Measurements from ENCODE around the gene ERICH4. TPM values are rescaled to one million over a fixed set of nuclear protein-coding genes. Genes with fewer than 3 reads are reported as not detected.

The ERICH4 gene
- total RNA-seq, 1 donor from 2014 or later: not detected

- TF ChIP-seq EZH2 (IDR thresholded peaks at IDR 0.05; ENCODE audit: insufficient read depth, low read length) (no peak), CTCF (IDR thresholded peaks at IDR 0.05; ENCODE audit: insufficient read depth, low read depth, low read length) (no peak)
- H3K4me3 ChIP-seq (ENCODE audit: insufficient read depth, low read depth, low read length): no peak overlapping the region
- H3K27ac Mint-ChIP-seq (ENCODE audit: unreplicated experiment): no peak overlapping the region
- peaks cover 6% of the 10 kb centered on the region for H3K36me3 ChIP-seq (ENCODE audit: insufficient read depth, low read length)
- no peak overlapping the region for H3K4me2 ChIP-seq (ENCODE audit: low read length)
- H2AFZ ChIP-seq (ENCODE audit: low read depth, low read length): no peak overlapping the region
- H3K9ac ChIP-seq (ENCODE audit: low read length): no peak overlapping the region
- peaks cover 8% of the 10 kb centered on the region for H3K4me1 Mint-ChIP-seq (ENCODE audit: low read depth, unreplicated experiment)
- no peak for DNase-seq (ENCODE audit: low read depth)
- H3K27me3 ChIP-seq (ENCODE audit: insufficient read depth, low read length): no peaks in the 10 kb centered on the region
- H3K27me3 Mint-ChIP-seq (ENCODE audit: low read depth, unreplicated experiment): no peaks in the 10 kb centered on the region
- H3K4me1 ChIP-seq (ENCODE audit: insufficient read depth, low read length): no peaks in the 10 kb centered on the region
- no peaks in the 10 kb centered on the region for H3K9me3 ChIP-seq (ENCODE audit: insufficient read depth, low read depth, low read length)
- no peak overlapping the region for H3K4me3 Mint-ChIP-seq (ENCODE audit: unreplicated experiment)
- no peaks in the 10 kb centered on the region for H4K20me1 ChIP-seq (ENCODE audit: insufficient read depth, low read length)
- no peaks in the 10 kb centered on the region for H3K9me3 Mint-ChIP-seq (ENCODE audit: unreplicated experiment)
- FAIRE-seq: no peak
- H3K27ac ChIP-seq (ENCODE audit: low read depth, low read length): no peak overlapping the region
- peaks cover 24% of the 10 kb centered on the region for H3K36me3 Mint-ChIP-seq (ENCODE audit: low read depth, unreplicated experiment)
- H3K79me2 ChIP-seq (ENCODE audit: insufficient read depth, low read length): no peaks in the 10 kb centered on the region
Measured at GRCh38 chr19:41414461-41414860, 28.5 kb upstream of the ERICH4 start.

GRCh38 chr19:41415154-41415571, 27.8 kb upstream of the ERICH4 start:
- TF ChIP-seq CTCF (IDR thresholded peaks at IDR 0.05; ENCODE audit: insufficient read depth, low read depth, low read length) (no peak), EZH2 (IDR thresholded peaks at IDR 0.05; ENCODE audit: insufficient read depth, low read length) (no peak)
- Mint-ChIP-seq H3K27ac (ENCODE audit: unreplicated experiment) (no peak overlapping the region), H3K27me3 (ENCODE audit: low read depth, unreplicated experiment) (no peaks in the 10 kb centered on the region), H3K4me3 (ENCODE audit: unreplicated experiment) (no peak overlapping the region), H3K9me3 (ENCODE audit: unreplicated experiment) (no peaks in the 10 kb centered on the region), H3K36me3 (ENCODE audit: low read depth, unreplicated experiment) (peaks cover 27% of the 10 kb centered on the region), H3K4me1 (ENCODE audit: low read depth, unreplicated experiment) (peaks cover 3% of the 10 kb centered on the region)
- no peaks in the 10 kb centered on the region for H3K4me1 ChIP-seq (ENCODE audit: insufficient read depth, low read length)
- H3K36me3 ChIP-seq (ENCODE audit: insufficient read depth, low read length): peaks cover 9% of the 10 kb centered on the region
- no peak overlapping the region for H2AFZ ChIP-seq (ENCODE audit: low read depth, low read length)
- no peaks in the 10 kb centered on the region for H4K20me1 ChIP-seq (ENCODE audit: insufficient read depth, low read length)
- DNase-seq (ENCODE audit: low read depth): no peak
- no peak overlapping the region for H3K4me3 ChIP-seq (ENCODE audit: insufficient read depth, low read depth, low read length)
- H3K9me3 ChIP-seq (ENCODE audit: insufficient read depth, low read depth, low read length): no peaks in the 10 kb centered on the region
- H3K27me3 ChIP-seq (ENCODE audit: insufficient read depth, low read length): no peaks in the 10 kb centered on the region
- no peak overlapping the region for H3K27ac ChIP-seq (ENCODE audit: low read depth, low read length)
- no peak overlapping the region for H3K9ac ChIP-seq (ENCODE audit: low read length)
- H3K79me2 ChIP-seq (ENCODE audit: insufficient read depth, low read length): no peaks in the 10 kb centered on the region
- no peak for FAIRE-seq
- H3K4me2 ChIP-seq (ENCODE audit: low read length): no peak overlapping the region

DNA sequence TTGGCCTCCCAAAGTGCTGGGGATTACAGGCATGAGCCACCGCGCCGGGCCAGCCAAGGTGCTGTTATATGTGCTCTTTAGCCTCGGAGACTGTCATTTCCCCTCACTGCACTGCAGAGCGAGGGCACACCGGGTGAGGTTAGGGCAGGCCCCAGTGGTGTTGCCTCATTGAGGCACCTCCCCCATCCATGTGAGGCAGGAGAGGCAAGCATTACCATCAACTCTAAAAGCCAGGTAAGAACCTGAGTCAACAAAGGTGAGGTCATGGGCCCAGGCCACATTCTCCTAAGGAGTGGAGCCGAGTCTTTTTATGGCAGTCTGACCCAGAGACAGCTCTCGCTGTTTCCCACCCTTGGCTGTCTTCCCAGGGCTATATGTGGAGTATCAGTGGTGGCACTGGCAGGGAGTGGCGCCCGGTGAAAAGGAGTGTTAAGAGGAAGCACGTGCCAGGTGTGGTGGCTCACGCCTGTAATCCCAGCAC, 26.7 kb upstream of the ERICH4 start:
- Histone ChIP-seq H3K79me2 (ENCODE audit: insufficient read depth, low read length) (no peaks in the 10 kb centered on the region), H3K27me3 (ENCODE audit: insufficient read depth, low read length) (no peaks in the 10 kb centered on the region), H2AFZ (ENCODE audit: low read depth, low read length) (no peak overlapping the region), H3K36me3 (ENCODE audit: insufficient read depth, low read length) (peaks cover 10% of the 10 kb centered on the region), H4K20me1 (ENCODE audit: insufficient read depth, low read length) (no peaks in the 10 kb centered on the region), H3K4me2 (ENCODE audit: low read length) (no peak overlapping the region), H3K9me3 (ENCODE audit: insufficient read depth, low read depth, low read length) (no peaks in the 10 kb centered on the region), H3K27ac (ENCODE audit: low read depth, low read length) (no peak overlapping the region), H3K9ac (ENCODE audit: low read length) (no peak overlapping the region), H3K4me1 (ENCODE audit: insufficient read depth, low read length) (no peaks in the 10 kb centered on the region), H3K4me3 (ENCODE audit: insufficient read depth, low read depth, low read length) (no peak overlapping the region)
- FAIRE-seq (no peak), DNase-seq (ENCODE audit: low read depth) (no peak)
- Mint-ChIP-seq H3K4me1 (ENCODE audit: low read depth, unreplicated experiment) (peaks cover 2% of the 10 kb centered on the region), H3K27ac (ENCODE audit: unreplicated experiment) (no peak overlapping the region), H3K27me3 (ENCODE audit: low read depth, unreplicated experiment) (no peaks in the 10 kb centered on the region), H3K36me3 (ENCODE audit: low read depth, unreplicated experiment) (peaks cover 25% of the 10 kb centered on the region), H3K9me3 (ENCODE audit: unreplicated experiment) (no peaks in the 10 kb centered on the region), H3K4me3 (ENCODE audit: unreplicated experiment) (no peak overlapping the region)
- TF ChIP-seq CTCF (IDR thresholded peaks at IDR 0.05; ENCODE audit: insufficient read depth, low read depth, low read length) (no peak), EZH2 (IDR thresholded peaks at IDR 0.05; ENCODE audit: insufficient read depth, low read length) (no peak)
